MM.1S (cell line): ENCODE data around the gene HOXA11.

Experiments used
- DNase-seq: peaks from one replicate; pipeline ENCODE4 v3.0.0-alpha.2; 2015
- H2AFZ ChIP-seq: fragments of 300-600 bp; sonication (generic); 2 replicates; pipeline ENCODE4 v1.6.0; 2016; ENCODE audit warnings: antibody characterized with exemption, low read length
- H3F3A ChIP-seq: fragments of 300-600 bp; sonication (generic); 2 replicates; pipeline ENCODE4 v1.6.1; 2016; ENCODE audit warnings: mild to moderate bottlenecking, antibody characterized with exemption, low read length, moderate library complexity, mixed read lengths; ENCODE audit not compliant: insufficient read depth
- H3K27ac ChIP-seq: fragments of 300-600 bp; sonication (generic); 2 replicates; pipeline ENCODE4 v1.5.1; 2016; ENCODE audit warnings: mild to moderate bottlenecking, low read length
- H3K27me3 ChIP-seq: fragments of 300-600 bp; sonication (generic); replicated peaks from 2 replicates; pipeline ENCODE4 v1.6.0; 2016; ENCODE audit warnings: low read length; ENCODE audit not compliant: insufficient read depth
- H3K36me3 ChIP-seq: fragments of 300-600 bp; sonication (generic); replicated peaks from 2 replicates; pipeline ENCODE4 v1.6.1; 2016; ENCODE audit warnings: mild to moderate bottlenecking, low read length, mixed read lengths; ENCODE audit not compliant: insufficient read depth
- H3K4me1 ChIP-seq: fragments of 300-600 bp; sonication (generic); 2 replicates; pipeline ENCODE4 v1.6.1; 2016; ENCODE audit warnings: low read length, mixed read lengths
- H3K4me2 ChIP-seq: fragments of 300-600 bp; sonication (generic); 2 replicates; pipeline ENCODE4 v1.6.0; 2016; ENCODE audit warnings: low read depth, low read length
- H3K4me3 ChIP-seq: fragments of 300-600 bp; sonication (generic); 2 replicates; pipeline ENCODE4 v1.5.1; 2016; ENCODE audit warnings: low read length, mixed read lengths
- H3K79me2 ChIP-seq: fragments of 300-600 bp; sonication (generic); 2 replicates; pipeline ENCODE4 v1.6.1; 2016; ENCODE audit warnings: mixed run types, low read length, mixed read lengths
- H3K9ac ChIP-seq: fragments of 300-600 bp; sonication (generic); 2 replicates; pipeline ENCODE4 v1.6.1; 2016; ENCODE audit warnings: low read length, mixed read lengths
- H3K9me2 ChIP-seq: fragments of 300-600 bp; sonication (generic); replicated peaks from 2 replicates; pipeline ENCODE4 v1.6.1; 2016; ENCODE audit warnings: mild to moderate bottlenecking, low read length, mixed read lengths; ENCODE audit not compliant: insufficient read depth
- H3K9me3 ChIP-seq: fragments of 300-600 bp; sonication (generic); replicated peaks from 2 replicates; pipeline ENCODE4 v1.6.1; 2016; ENCODE audit warnings: mild to moderate bottlenecking, low read length, mixed read lengths; ENCODE audit not compliant: insufficient read depth
- H4K20me1 ChIP-seq: fragments of 300-600 bp; sonication (generic); 2 replicates; pipeline ENCODE4 v1.6.1; 2016; ENCODE audit warnings: mild to moderate bottlenecking, low read length, moderate library complexity, mixed read lengths; ENCODE audit not compliant: insufficient read depth
- EZH2 ChIP-seq: fragments of 300-600 bp; sonication (generic); optimal IDR thresholded peaks from 2 replicates; pipeline ENCODE3; 2017; ENCODE audit warnings: low read depth, mild to moderate bottlenecking, antibody characterized with exemption, low read length, mixed read lengths
- EZH2phosphoT487 ChIP-seq: fragments of 300-600 bp; sonication (generic); IDR thresholded peaks from 2 replicates; pipeline ENCODE4 v1.6.1; 2018; ENCODE audit warnings: antibody characterized with exemption, low read length
- TF ChIP-seq, protein P1 (sequence below): fragments of 300-600 bp; sonication (generic); IDR thresholded peaks from 2 replicates; pipeline ENCODE4 v1.5.1; 2016; ENCODE audit warnings: antibody characterized with exemption, low read length, mixed read lengths

Gene HOXA11

DNA sequence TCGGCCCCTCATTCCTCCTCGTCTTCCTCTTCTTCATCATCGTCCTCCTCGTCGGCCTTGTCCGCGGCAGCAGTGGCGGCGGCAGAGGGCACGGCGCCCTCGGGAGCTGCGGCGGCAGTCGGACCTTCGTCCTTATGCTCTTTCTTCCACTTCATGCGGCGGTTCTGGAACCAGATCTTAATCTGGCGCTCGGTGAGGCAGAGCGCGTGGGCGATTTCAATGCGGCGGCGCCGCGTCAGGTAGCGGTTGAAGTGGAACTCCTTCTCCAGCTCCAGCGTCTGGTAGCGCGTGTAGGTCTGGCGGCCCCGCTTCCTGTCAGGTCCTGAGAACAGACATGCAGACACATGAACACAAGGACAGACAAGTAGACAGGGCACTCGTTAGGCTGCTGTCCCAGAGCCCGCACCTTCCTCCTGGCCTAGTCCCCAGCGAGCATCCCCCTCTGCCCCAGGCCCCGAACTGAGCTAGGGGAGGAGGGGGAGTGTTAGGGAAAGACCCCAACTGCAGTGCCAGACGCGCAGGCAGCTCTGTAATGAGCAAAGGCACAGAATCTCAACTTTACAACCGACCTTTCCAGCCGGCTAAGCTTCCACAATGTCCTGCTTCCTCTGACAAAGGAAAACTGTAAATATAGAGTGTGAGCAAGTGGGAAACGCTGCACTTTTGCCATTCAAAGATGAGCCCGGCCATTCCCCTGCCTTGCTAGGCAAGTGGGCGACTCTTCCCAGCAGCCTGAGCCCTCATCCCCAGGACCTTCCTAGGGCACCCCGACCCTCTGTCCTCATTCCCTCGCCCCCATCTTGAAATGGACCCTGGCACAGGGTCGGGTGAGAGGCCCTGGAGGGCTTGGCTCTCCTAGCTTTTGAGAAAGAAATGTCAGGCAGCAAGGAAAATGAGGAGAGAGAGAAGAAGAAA is 29.9 kb downstream of the HOXA11 start:
- no peak overlapping the region for H3K27ac ChIP-seq
- no peaks in the 10 kb centered on the region for H4K20me1 ChIP-seq
- H3K79me2 ChIP-seq = no peaks in the 10 kb centered on the region
- H3K27me3 ChIP-seq = peaks cover 91% of the 10 kb centered on the region
- no peaks in the 10 kb centered on the region for H3K9me3 ChIP-seq
- no peaks in the 10 kb centered on the region for H3K36me3 ChIP-seq
- peak overlapping the region; percentile 60 for H3K4me2 ChIP-seq
- no peak for DNase-seq
- H2AFZ ChIP-seq = peak overlapping the region; percentile 34; the same call in 1 of the 2 replicates
- H3K4me1 ChIP-seq = peaks cover 9% of the 10 kb centered on the region; the same call in 1 of the 2 replicates
- no peaks in the 10 kb centered on the region for H3F3A ChIP-seq
- no peaks in the 10 kb centered on the region for H3K9me2 ChIP-seq
- TF ChIP-seq, protein P1, sequence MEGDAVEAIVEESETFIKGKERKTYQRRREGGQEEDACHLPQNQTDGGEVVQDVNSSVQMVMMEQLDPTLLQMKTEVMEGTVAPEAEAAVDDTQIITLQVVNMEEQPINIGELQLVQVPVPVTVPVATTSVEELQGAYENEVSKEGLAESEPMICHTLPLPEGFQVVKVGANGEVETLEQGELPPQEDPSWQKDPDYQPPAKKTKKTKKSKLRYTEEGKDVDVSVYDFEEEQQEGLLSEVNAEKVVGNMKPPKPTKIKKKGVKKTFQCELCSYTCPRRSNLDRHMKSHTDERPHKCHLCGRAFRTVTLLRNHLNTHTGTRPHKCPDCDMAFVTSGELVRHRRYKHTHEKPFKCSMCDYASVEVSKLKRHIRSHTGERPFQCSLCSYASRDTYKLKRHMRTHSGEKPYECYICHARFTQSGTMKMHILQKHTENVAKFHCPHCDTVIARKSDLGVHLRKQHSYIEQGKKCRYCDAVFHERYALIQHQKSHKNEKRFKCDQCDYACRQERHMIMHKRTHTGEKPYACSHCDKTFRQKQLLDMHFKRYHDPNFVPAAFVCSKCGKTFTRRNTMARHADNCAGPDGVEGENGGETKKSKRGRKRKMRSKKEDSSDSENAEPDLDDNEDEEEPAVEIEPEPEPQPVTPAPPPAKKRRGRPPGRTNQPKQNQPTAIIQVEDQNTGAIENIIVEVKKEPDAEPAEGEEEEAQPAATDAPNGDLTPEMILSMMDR = no peak
- TF ChIP-seq EZH2phosphoT487 (no peak), EZH2 (peak; percentile 90)
- peak overlapping the region; percentile 38; the same call in 1 of the 2 replicates for H3K4me3 ChIP-seq
- H3K9ac ChIP-seq = no peak overlapping the region

DNA sequence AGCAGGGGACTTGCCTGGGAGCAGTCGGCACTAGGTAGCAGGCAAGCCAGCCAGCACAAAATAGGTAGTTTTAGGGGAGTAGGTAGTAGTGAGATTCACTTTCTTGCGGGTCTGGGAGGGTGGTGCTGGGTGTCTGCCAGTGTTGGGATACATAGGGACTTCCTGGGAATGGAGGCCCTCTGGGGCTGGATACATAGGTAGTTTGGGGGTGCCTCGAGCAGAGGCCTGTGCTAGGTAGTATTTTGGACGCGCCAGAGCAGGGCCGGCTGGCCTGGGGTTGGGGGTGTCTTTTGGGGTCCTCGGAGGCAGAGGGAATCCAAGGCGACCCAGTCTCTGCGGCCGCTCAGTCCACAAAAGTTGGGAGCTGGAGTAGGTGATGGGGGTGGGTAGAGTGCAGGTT is 30.7 kb downstream of the HOXA11 start:
- H3K4me3 ChIP-seq = no peak overlapping the region

DNA sequence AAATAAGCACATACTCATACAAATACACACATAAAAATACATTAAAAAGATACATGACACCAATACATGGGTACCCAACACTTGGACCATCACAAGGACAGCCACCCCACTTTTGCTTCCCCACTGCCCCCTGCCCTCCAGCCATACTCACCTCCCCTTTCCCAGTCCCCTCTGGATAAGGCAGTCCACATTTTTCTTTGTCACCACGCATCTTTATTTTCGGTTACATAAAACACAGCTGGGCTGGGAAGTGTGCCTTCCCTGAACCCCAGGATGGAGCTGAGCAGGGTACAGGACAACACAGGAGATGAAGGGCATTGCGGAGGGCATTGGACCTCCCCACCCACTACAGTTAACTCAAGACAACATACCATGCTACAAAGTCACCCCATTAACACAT is 31.5 kb downstream of the HOXA11 start:
- Histone ChIP-seq H3K27me3 (peaks cover 87% of the 10 kb centered on the region), H3K4me2 (no peak overlapping the region), H3F3A (no peaks in the 10 kb centered on the region), H3K27ac (no peak overlapping the region), H2AFZ (no peak overlapping the region), H3K36me3 (no peaks in the 10 kb centered on the region), H3K4me1 (peaks cover 7% of the 10 kb centered on the region; the same call in 1 of the 2 replicates), H3K4me3 (no peak overlapping the region), H3K9me2 (no peaks in the 10 kb centered on the region), H3K79me2 (no peaks in the 10 kb centered on the region), H3K9ac (no peak overlapping the region), H3K9me3 (no peaks in the 10 kb centered on the region), H4K20me1 (no peaks in the 10 kb centered on the region)
- TF ChIP-seq EZH2 (no peak), EZH2phosphoT487 (no peak)
- TF ChIP-seq, protein P1 = no peak
- no peak for DNase-seq

More for the DNA sequence above, 30.7 kb downstream of the HOXA11 start:
- no peaks in the 10 kb centered on the region for H4K20me1 ChIP-seq
- H3K36me3 ChIP-seq = no peaks in the 10 kb centered on the region
- peak overlapping the region; percentile 60; the same call in 1 of the 2 replicates for H3K4me2 ChIP-seq
- H3K9me3 ChIP-seq = no peaks in the 10 kb centered on the region
- DNase-seq = no peak
- no peak overlapping the region for H3K9ac ChIP-seq
- TF ChIP-seq, protein P1 = no peak
- TF ChIP-seq EZH2phosphoT487 = no peak
- no peak for TF ChIP-seq EZH2
- peaks cover 7% of the 10 kb centered on the region; the same call in 1 of the 2 replicates for H3K4me1 ChIP-seq
- no peak overlapping the region for H3K27ac ChIP-seq
- no peaks in the 10 kb centered on the region for H3F3A ChIP-seq
- peaks cover 87% of the 10 kb centered on the region for H3K27me3 ChIP-seq
- no peaks in the 10 kb centered on the region for H3K9me2 ChIP-seq
- H3K79me2 ChIP-seq = no peaks in the 10 kb centered on the region
- no peak overlapping the region for H2AFZ ChIP-seq
